Panc1 (cell line): ENCODE data around the gene GZMA. TPM values are rescaled to one million over a fixed set of nuclear protein-coding genes. Genes with fewer than 3 reads are reported as not detected.
A peak's percentile ranks its signal among the peaks of the same experiment; 100 is the strongest.

Experiments
- ATAC-seq: fragments of 200-7000 bp; cut with Tn5 transposase; 2 replicates; pipeline ENCODE4 v1.9.1; 2020; ENCODE audit warnings: mild to moderate bottlenecking, moderate library complexity
- BruUV-seq: library from RNA; stranded (reverse); fragments of 400-500 nt; replicated peaks from 2 replicates; lab custom pipeline; 2021; lab: Mats Ljungman, UMichigan
- CTCF ChIA-PET: fragments of 300-600 bp; sonication (Branson Sonifier 250); formaldehyde crosslinking; loops from one replicate; lab custom pipeline; 2022; ENCODE audit warnings: antibody characterized with exemption; lab: Charles Lee
- POLR2A ChIA-PET: fragments of 300-600 bp; sonication (Branson Sonifier 250); formaldehyde crosslinking; loops from one replicate; lab custom pipeline; 2022; ENCODE audit warnings: antibody characterized with exemption; lab: Charles Lee
- DNase-seq: peaks from one replicate; pipeline ENCODE4 v3.0.0-alpha.2; 2010; ENCODE audit warnings: low read depth, low spot score
- H3K27ac ChIP-seq: 2 replicates; pipeline ENCODE4 v1.5.1; 2011; ENCODE audit warnings: mild to moderate bottlenecking, low read length, inconsistent platforms
- H3K27me3 ChIP-seq: fragments of 200-500 bp; sonication (Bioruptor generic); 2 replicates; pipeline ENCODE4 v1.6.0; 2014; ENCODE audit warnings: low read length, inconsistent platforms; ENCODE audit not compliant: control insufficient read depth, insufficient read depth
- H3K36me3 ChIP-seq: fragments of 200-500 bp; sonication (Bioruptor generic); 2 replicates; pipeline ENCODE4 v1.5.1; 2014; ENCODE audit warnings: inconsistent platforms, mild to moderate bottlenecking, low read length, moderate library complexity; ENCODE audit not compliant: control insufficient read depth, insufficient read depth
- H3K4me1 ChIP-seq: 2 replicates; pipeline ENCODE4 v1.5.1; 2011; ENCODE audit warnings: inconsistent platforms, mild to moderate bottlenecking, low read length, moderate library complexity; ENCODE audit not compliant: control insufficient read depth, insufficient read depth
- H3K4me3 ChIP-seq, 2 experiments: 2 replicates each; pipeline ENCODE4 v1.5.1; 2011 to 2012; ENCODE audit warnings: low read depth in 2 of 2, low read length in 2 of 2, mild to moderate bottlenecking in 2 of 2, inconsistent platforms in 1 of 2, moderate library complexity in 1 of 2
- H3K9me3 ChIP-seq: fragments of 200-500 bp; sonication (Bioruptor generic); 2 replicates; pipeline ENCODE4 v1.5.1; 2014; ENCODE audit warnings: low read depth, mild to moderate bottlenecking, inconsistent platforms, low read length, moderate library complexity; ENCODE audit not compliant: control insufficient read depth, insufficient read depth
- CTCF ChIP-seq: fragments of 450-650 bp; IDR thresholded peaks from 2 replicates; pipeline ENCODE4 v1.5.1; 2017; ENCODE audit warnings: mild to moderate bottlenecking
- POLR2AphosphoS5 ChIP-seq: IDR thresholded peaks from 2 replicates; pipeline ENCODE4 v1.6.1; 2012; ENCODE audit warnings: mild to moderate bottlenecking, low read depth, low read length, moderate library complexity
- REST ChIP-seq, 2 experiments: IDR thresholded peaks; 2 replicates each; pipeline ENCODE4 v1.6.1; 2011 to 2012; ENCODE audit warnings: low read depth in 2 of 2, control low read depth in 1 of 2, low read length in 1 of 2, mild to moderate bottlenecking in 1 of 2, moderate library complexity in 1 of 2; ENCODE audit not compliant: insufficient read depth in 1 of 2
- SIN3A ChIP-seq: IDR thresholded peaks from 2 replicates; pipeline ENCODE4 v1.6.1; 2012; ENCODE audit warnings: low read depth, mild to moderate bottlenecking, low read length, moderate library complexity, borderline replicate concordance; ENCODE audit not compliant: insufficient read depth
- TCF7L2 ChIP-seq: IDR thresholded peaks from 2 replicates; pipeline ENCODE4 v1.6.1; 2011; ENCODE audit warnings: mild to moderate bottlenecking, low read depth, low read length, inconsistent platforms
- in situ Hi-C: cut with HindIII; loops from 2 replicates; pipeline ENCODE4 v1.10.0; 2016; ENCODE audit warnings: low sequenced_read_pairs, low pct_unique_long_range_greater_than_20kb
- intact Hi-C: fragments of 100-400 bp; cut with micrococcal nuclease; formaldehyde crosslinking; loops from one replicate; pipeline ENCODE4 v1.10.0; 2022; ENCODE audit not compliant: unreplicated experiment
- total RNA-seq: library from RNA; stranded (reverse); gene quantifications from one replicate; pipeline ENCODE4 v1.2.1, GENCODE V29; 2021; ENCODE audit not compliant: unreplicated experiment

The GZMA gene
- total RNA-seq, 1 experiment from 2014 or later = not detected

GRCh38 chr5:55146543-55147151 lies 44.2 kb downstream of the GZMA start:
- BruUV-seq = no TSS peak
- ChIA-PET POLR2A (interaction anchor here (0.6 kb wide), 1 partner anchor 11 kb away, joined by 3 read pairs; no protein-coding TSS in a partner anchor), CTCF (interaction anchor here (0.6 to 1.2 kb wide), 4 partner anchors 11 to 202 kb away, joined by 4 to 7 read pairs (median 6); partner anchors contain the start of gene GPX8)
- H3K27me3 ChIP-seq = peaks cover 9% of the 10 kb centered on the region
- intact Hi-C loops (loop anchor here (1.0 to 10.0 kb wide), 2 partner anchors 202 to 240 kb away; no protein-coding TSS in a partner anchor), in situ Hi-C loops (no loop called here)
- no peaks in the 10 kb centered on the region for H3K4me1 ChIP-seq
- ATAC-seq (peak; percentile 99), DNase-seq (peak; percentile 89)
- H3K27ac ChIP-seq = no peak overlapping the region
- H3K9me3 ChIP-seq = no peaks in the 10 kb centered on the region
- TF ChIP-seq CTCF = peak; percentile 95
- no peak for TF ChIP-seq REST (IDR thresholded peaks at IDR 0.05; ENCODE audit: insufficient read depth in 1 of 2, low read depth in 2 of 2, low read length in 1 of 2)
- H3K36me3 ChIP-seq = no peaks in the 10 kb centered on the region
- H3K4me3 ChIP-seq = no peak overlapping the region

- in situ Hi-C loops = no loop called here
- TF ChIP-seq REST (IDR thresholded peaks at IDR 0.05; ENCODE audit: insufficient read depth in 1 of 2, low read depth in 2 of 2, low read length in 1 of 2) (no peak), CTCF (no peak), TCF7L2 (no peak), SIN3A (no peak), POLR2AphosphoS5 (no peak)
- POLR2A ChIA-PET = no interaction called here
- Histone ChIP-seq H3K9me3 (no peaks in the 10 kb centered on the region), H3K27ac (no peak overlapping the region), H3K27me3 (peaks cover 7% of the 10 kb centered on the region), H3K36me3 (no peaks in the 10 kb centered on the region), H3K4me1 (no peaks in the 10 kb centered on the region), H3K4me3 (no peak overlapping the region)
- no TSS peak for BruUV-seq
- intact Hi-C loops = loop anchor here (10.0 kb wide), 1 partner anchor 205 kb away; no protein-coding TSS in a partner anchor
- CTCF ChIA-PET = no interaction called here
- DNase-seq (no peak), ATAC-seq (no peak)
These were observed 46.9 kb downstream of the GZMA start for GRCh38 chr5:55149308-55149795.
